ENCODE measurements around the gene BCAS4.
"Not testable (repeated sequence)": the region's sequence is repeated elsewhere in the genome, so short reads cannot be mapped to it uniquely, and the experiment has no call there.

BCAS4 gene

GRCh38 chr20:50771419-50772080 lies 23.3 kb upstream of the BCAS4 start:
- DNase-seq (ENCODE audit: low spot score), result not testable (repeated sequence)

GRCh38 chr20:50772420-50773185 lies 22.3 kb upstream of the BCAS4 start:
- no peak for DNase-seq (ENCODE audit: low spot score)

- DNase-seq (ENCODE audit: low spot score), result no peak
Measured at GRCh38 chr20:50774515-50774914, 20.3 kb upstream of the BCAS4 start.

GRCh38 chr20:50776122-50776817 lies 18.6 kb upstream of the BCAS4 start:
- no peak for DNase-seq (ENCODE audit: low spot score)

- no peak for DNase-seq (ENCODE audit: low spot score)
Measured at GRCh38 chr20:50777373-50777772, 17.5 kb upstream of the BCAS4 start.

GRCh38 chr20:50778994-50779393 lies 15.9 kb upstream of the BCAS4 start:
- DNase-seq (ENCODE audit: low spot score), result not testable (repeated sequence)

GRCh38 chr20:50783390-50783789 lies 11.5 kb upstream of the BCAS4 start:
- no peak for DNase-seq (ENCODE audit: low spot score)

- no peak for DNase-seq (ENCODE audit: low spot score)
Measured at GRCh38 chr20:50783903-50784302, 11.0 kb upstream of the BCAS4 start.

- DNase-seq (ENCODE audit: low spot score), result no peak
Measured at GRCh38 chr20:50784464-50784863, 10.4 kb upstream of the BCAS4 start.

- no peak for DNase-seq (ENCODE audit: low spot score)
Measured at GRCh38 chr20:50786703-50787102, 8.2 kb upstream of the BCAS4 start.

GRCh38 chr20:50787181-50787580 lies 7.7 kb upstream of the BCAS4 start:
- no peak for DNase-seq (ENCODE audit: low spot score)

GRCh38 chr20:50788045-50788991 lies 6.5 kb upstream of the BCAS4 start:
- DNase-seq (ENCODE audit: low spot score), result no peak

- DNase-seq (ENCODE audit: low spot score), result no peak
Measured at GRCh38 chr20:50789968-50790650, 4.8 kb upstream of the BCAS4 start.

GRCh38 chr20:50790651-50791277 lies 4.1 kb upstream of the BCAS4 start:
- peak; percentile 85 for DNase-seq (ENCODE audit: low spot score)

GRCh38 chr20:50792708-50793574 lies 1.9 kb upstream of the BCAS4 start:
- DNase-seq (ENCODE audit: low spot score), result no peak

GRCh38 chr20:50793575-50794016 lies 1.3 kb upstream of the BCAS4 start:
- peak; percentile 21 for DNase-seq (ENCODE audit: low spot score)

GRCh38 chr20:50794181-50794845 lies 548 bp upstream of the BCAS4 start:
- no peak for DNase-seq (ENCODE audit: low spot score)

GRCh38 chr20:50797142-50797541 lies 2.3 kb downstream of the BCAS4 start:
- no peak for DNase-seq (ENCODE audit: low spot score)

GRCh38 chr20:50798650-50799049 lies 3.8 kb downstream of the BCAS4 start:
- DNase-seq (ENCODE audit: low spot score), result no peak

All from hematopoietic multipotent progenitor cell treated with erythropoietin and hydrocortisone succinate and interleukin-3 and kit ligand, for 15 days (in vitro differentiated cells).